Skeletal muscle tissue (tissue), 4 donors: ENCODE results near the gene CLDND2. TPM values are rescaled to one million over a fixed set of nuclear protein-coding genes. Genes with fewer than 3 reads are reported as not detected.

Source experiments
- H3K27ac ChIP-seq: one replicate; pipeline ENCODE4 v1.7.0; 2013; ENCODE audit warnings: mild to moderate bottlenecking, low read depth, low read length, inconsistent platforms
- H3K27me3 ChIP-seq, 3 donors: one replicate each; pipeline ENCODE4 v1.7.0; 2013; ENCODE audit warnings: low read length in 3 of 3; ENCODE audit not compliant: control insufficient read depth in 3 of 3, insufficient read depth in 3 of 3
- H3K36me3 ChIP-seq, 3 donors: one replicate each; pipeline ENCODE4 v1.7.0; 2013; ENCODE audit warnings: low read length in 3 of 3; ENCODE audit not compliant: control insufficient read depth in 3 of 3, insufficient read depth in 3 of 3
- H3K4me1 ChIP-seq, 3 donors: one replicate each; pipeline ENCODE4 v1.7.0; 2013; ENCODE audit warnings: low read length in 3 of 3, mild to moderate bottlenecking in 3 of 3; ENCODE audit not compliant: control insufficient read depth in 3 of 3, insufficient read depth in 3 of 3
- H3K4me3 ChIP-seq, 3 donors: one replicate each; pipeline ENCODE4 v1.7.0; 2013; ENCODE audit warnings: low read length in 3 of 3
- H3K9ac ChIP-seq, 3 donors: one replicate each; pipeline ENCODE4 v1.7.0; 2013; ENCODE audit warnings: low read length in 3 of 3, mild to moderate bottlenecking in 3 of 3, moderate library complexity in 2 of 3, low read depth in 1 of 3
- H3K9me3 ChIP-seq, 3 donors: one replicate each; pipeline ENCODE4 v1.7.0; 2013; ENCODE audit warnings: low read length in 3 of 3; ENCODE audit not compliant: control insufficient read depth in 3 of 3
- total RNA-seq: library from RNA; depleted of rRNA; stranded (reverse); fragments of >200 nt; gene quantifications from one replicate; pipeline ENCODE4 v1.2.3, GENCODE V29; 2014
- donor health status: Osteomylitis.

CLDND2 gene
- total RNA-seq, 1 donor from 2014 or later, result not detected

- H3K4me1 ChIP-seq, result peaks cover 5 to 6% (median 5%) of the 10 kb centered on the region in 3 donors
- H3K9me3 ChIP-seq, result no peaks in the 10 kb centered on the region
- H3K36me3 ChIP-seq, result peaks cover under 1 to 8% (median 2%) of the 10 kb centered on the region in 3 donors
- H3K4me3 ChIP-seq, result no peak overlapping the region
- H3K9ac ChIP-seq, result no peak overlapping the region
- H3K27ac ChIP-seq, result no peak overlapping the region
- H3K27me3 ChIP-seq, result no peaks in the 10 kb centered on the region
Observed at GRCh38 chr19:51357952-51358351, 10.9 kb downstream of the CLDND2 start.

- no peaks in the 10 kb centered on the region for H3K9me3 ChIP-seq
- H3K27me3 ChIP-seq, result no peaks in the 10 kb centered on the region
- no peak overlapping the region for H3K9ac ChIP-seq
- peaks cover 16 to 20% (median 18%) of the 10 kb centered on the region in 3 donors for H3K36me3 ChIP-seq
- H3K4me1 ChIP-seq, result peaks cover 0 to 2% (median 0%) of the 10 kb centered on the region in 3 donors
- H3K27ac ChIP-seq, result no peak overlapping the region
- no peak overlapping the region for H3K4me3 ChIP-seq
Observed at GRCh38 chr19:51356159-51356801, 12.5 kb downstream of the CLDND2 start.

- H3K9me3 ChIP-seq, result no peaks in the 10 kb centered on the region
- peaks cover 28 to 32% (median 31%) of the 10 kb centered on the region in 3 donors for H3K36me3 ChIP-seq
- H3K9ac ChIP-seq, result no peak overlapping the region
Observed at GRCh38 chr19:51354742-51355148, 14.1 kb downstream of the CLDND2 start.

GRCh38 chr19:51354103-51354741, 14.6 kb downstream of the CLDND2 start:
- H3K27ac ChIP-seq, result no peak overlapping the region
- H3K9ac ChIP-seq, result no peak overlapping the region

More at GRCh38 chr19:51354742-51355148, 14.1 kb downstream of the CLDND2 start:
- Histone ChIP-seq H3K4me1 (peaks cover 0 to 2% (median 0%) of the 10 kb centered on the region in 3 donors), H3K27ac (no peak overlapping the region), H3K27me3 (no peaks in the 10 kb centered on the region), H3K4me3 (no peak overlapping the region)

GRCh38 chr19:51352783-51353360, 15.9 kb downstream of the CLDND2 start:
- no peak overlapping the region for H3K4me3 ChIP-seq
- peaks cover 0 to 2% (median 0%) of the 10 kb centered on the region in 3 donors for H3K4me1 ChIP-seq
- no peaks in the 10 kb centered on the region for H3K9me3 ChIP-seq
- H3K27ac ChIP-seq, result no peak overlapping the region
- H3K9ac ChIP-seq, result no peak overlapping the region
- no peaks in the 10 kb centered on the region for H3K27me3 ChIP-seq
- H3K36me3 ChIP-seq, result peaks cover 30 to 32% (median 31%) of the 10 kb centered on the region in 3 donors

More at GRCh38 chr19:51354103-51354741, 14.6 kb downstream of the CLDND2 start:
- H3K27me3 ChIP-seq, result no peaks in the 10 kb centered on the region
- peaks cover 30 to 32% (median 31%) of the 10 kb centered on the region in 3 donors for H3K36me3 ChIP-seq
- peaks cover 0 to 2% (median 0%) of the 10 kb centered on the region in 3 donors for H3K4me1 ChIP-seq
- no peaks in the 10 kb centered on the region for H3K9me3 ChIP-seq
- H3K4me3 ChIP-seq, result no peak overlapping the region

- no peaks in the 10 kb centered on the region for H3K9me3 ChIP-seq
- no peak overlapping the region for H3K27ac ChIP-seq
- peaks cover 39 to 47% (median 43%) of the 10 kb centered on the region in 3 donors for H3K36me3 ChIP-seq
- no peak overlapping the region for H3K4me3 ChIP-seq
- no peaks in the 10 kb centered on the region for H3K27me3 ChIP-seq
- peaks cover 0 to 2% (median 0%) of the 10 kb centered on the region in 3 donors for H3K4me1 ChIP-seq
- no peak overlapping the region for H3K9ac ChIP-seq
Observed at GRCh38 chr19:51351266-51351990, 17.4 kb downstream of the CLDND2 start.

- Histone ChIP-seq H3K27ac (no peak overlapping the region), H3K4me1 (no peaks in the 10 kb centered on the region), H3K9me3 (no peaks in the 10 kb centered on the region), H3K9ac (no peak overlapping the region), H3K4me3 (no peak overlapping the region), H3K27me3 (no peaks in the 10 kb centered on the region), H3K36me3 (peaks cover 47 to 53% (median 52%) of the 10 kb centered on the region in 3 donors)
Observed at GRCh38 chr19:51347209-51347928, 21.4 kb downstream of the CLDND2 start.

- Histone ChIP-seq H3K36me3 (peaks cover 42 to 47% (median 46%) of the 10 kb centered on the region in 3 donors), H3K4me3 (no peak overlapping the region), H3K27me3 (no peaks in the 10 kb centered on the region), H3K9ac (no peak overlapping the region), H3K9me3 (no peaks in the 10 kb centered on the region), H3K4me1 (no peaks in the 10 kb centered on the region), H3K27ac (no peak overlapping the region)
Observed at GRCh38 chr19:51346742-51347141, 22.1 kb downstream of the CLDND2 start.

GRCh38 chr19:51345076-51345620, 23.7 kb downstream of the CLDND2 start:
- Histone ChIP-seq H3K4me1 (peaks cover 0 to 2% (median 2%) of the 10 kb centered on the region in 3 donors), H3K36me3 (peaks cover 30 to 33% (median 32%) of the 10 kb centered on the region in 3 donors), H3K27ac (no peak overlapping the region), H3K9ac (no peak overlapping the region), H3K9me3 (no peaks in the 10 kb centered on the region), H3K4me3 (no peak overlapping the region), H3K27me3 (peaks cover 0 to 4% (median 0%) of the 10 kb centered on the region in 3 donors)
